ENCODE results near the gene MAPK11. TPM values are rescaled to one million over a fixed set of nuclear protein-coding genes. Genes with fewer than 3 reads are reported as not detected.

MAPK11 gene
- total and polyA plus RNA-seq, 9 of the 15 experiments (the other 6 are each of a cell fraction or from before 2014, with no cell fraction given): 0.06 to 14.6 (median 5.3) TPM

DNA sequence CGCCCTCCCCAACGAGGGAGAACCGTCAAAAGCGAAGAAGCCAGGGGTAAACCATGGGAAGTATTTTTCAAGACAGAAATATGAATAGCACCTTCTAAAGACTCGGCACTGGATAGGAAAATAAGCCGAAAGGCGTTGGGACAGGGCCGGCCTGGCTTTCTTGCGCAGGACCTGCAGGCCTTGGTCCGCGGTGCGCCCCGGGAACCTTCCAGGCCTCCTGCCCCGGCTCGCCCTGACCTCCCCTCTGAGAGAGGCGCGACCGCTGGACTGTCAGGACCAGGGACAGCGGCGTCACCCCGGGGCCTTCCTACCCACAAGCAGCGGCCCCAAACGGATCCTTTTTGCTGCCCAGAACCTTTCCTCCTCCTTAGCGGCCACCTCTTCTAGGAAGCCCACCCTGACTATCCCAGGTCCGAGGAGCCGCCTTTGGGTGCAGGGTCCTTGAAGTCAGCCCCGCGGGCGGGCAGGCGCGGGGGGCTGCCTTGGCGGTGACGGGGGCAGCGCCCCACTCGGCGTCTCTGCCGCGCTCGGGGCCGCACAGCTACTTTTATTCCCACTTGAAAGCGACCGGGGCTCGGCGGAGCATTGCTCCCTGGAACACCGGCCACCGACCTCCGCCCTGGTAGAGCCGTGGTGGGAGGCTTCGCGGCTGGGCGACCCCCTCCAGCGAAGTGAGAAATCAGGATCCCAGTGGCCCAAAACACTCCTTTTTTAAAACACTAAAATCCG is 650 bp upstream of the MAPK11 start:
- ChIA-PET CTCF (ENCODE audit: low intra/inter-chr PET ratio) (no interaction called here), POLR2A (interaction anchor here (0.6 kb wide), 1 partner anchor 56 kb away, joined by 3 read pairs; the partner anchor contains the start of gene DENND6B)
- H3K4me1 ChIP-seq (replicated peaks in 1 of 2; ENCODE audit: control insufficient read depth in 2 of 2, insufficient read depth in 2 of 2, low read length in 2 of 2): peaks cover 7 to 79% of the 10 kb centered on the region in 2 experiments; a peak in 4 of 5 replicates
- intact Hi-C loops (cut with micrococcal nuclease) (loop anchor here (5.0 kb wide), 1 partner anchor 56 kb away; the partner anchor contains the start of gene DENND6B), in situ Hi-C loops (cut with MboI) (loop anchor here (5.0 kb wide), 1 partner anchor 56 kb away; the partner anchor contains the start of gene DENND6B)
- no peak overlapping the region for H2AFZ ChIP-seq (ENCODE audit: low read depth, low read length)
- peaks cover 5% of the 10 kb centered on the region; the same call in 1 of the 3 replicates for H3K36me3 ChIP-seq (ENCODE audit: control insufficient read depth, insufficient read depth, low read length)
- peak overlapping the region; percentile 43 to 68; a peak in 3 of 4 replicates for H3K9ac ChIP-seq (ENCODE audit: insufficient read depth in 1 of 2, low read depth in 2 of 2, low read length in 2 of 2)
- H3K9me1 ChIP-seq (ENCODE audit: control insufficient read depth, insufficient read depth, low read length): no peaks in the 10 kb centered on the region
- peak overlapping the region; percentile 49 for H3K4me3 ChIP-seq
- H3K4me2 ChIP-seq (ENCODE audit: insufficient read depth, low read length): peak overlapping the region; percentile 58
- BruUV-seq (replicated peaks): no TSS peak
- DNase-seq (ENCODE audit: extremely low read depth in 1 of 4, low spot score in 3 of 4) (peak; percentile 57 to 79 (median 64)), ATAC-seq (peak; percentile 78), FAIRE-seq (peak; percentile 23)
- peak overlapping the region; percentile 36; the same call in 1 of the 3 replicates for H3K27ac ChIP-seq (ENCODE audit: extremely low read depth, low read depth, low read length)
- H3K79me2 ChIP-seq (ENCODE audit: control insufficient read depth, insufficient read depth, low read length): no peaks in the 10 kb centered on the region; the same call in 2 of the 3 replicates
- no peaks in the 10 kb centered on the region for H3K27me3 ChIP-seq (ENCODE audit: control insufficient read depth in 2 of 2, insufficient read depth in 2 of 2, low read length in 2 of 2)
- H4K20me1 ChIP-seq (replicated peaks; ENCODE audit: control insufficient read depth, insufficient read depth, low read length): no peaks in the 10 kb centered on the region
- WGBS (ENCODE audit: insufficient coverage, low coverage, missing lambda C conversion rate): 3% methylated on average over 35 of the region's 53 CpGs
- no peaks in the 10 kb centered on the region for H3K9me3 ChIP-seq (replicated peaks; ENCODE audit: control insufficient read depth, insufficient read depth, low read depth, low read length)
- TF ChIP-seq MCM5 (IDR thresholded peaks at IDR 0.05; ENCODE audit: low read depth) (no peak), HDAC3 (IDR thresholded peaks at IDR 0.05; ENCODE audit: borderline replicate concordance, partially characterized antibody) (no peak), ESRRA (IDR thresholded peaks at IDR 0.05; ENCODE audit: borderline replicate concordance, low read depth) (no peak), GATA2 (CRISPR knock-in tag; IDR thresholded peaks at IDR 0.05) (no peak), ZKSCAN8 (CRISPR knock-in tag; IDR thresholded peaks at IDR 0.05) (no peak), FIP1L1 (IDR thresholded peaks at IDR 0.05; ENCODE audit: low read depth, low read length, poor library complexity, severe bottlenecking) (no peak), MTA2 (IDR thresholded peaks at IDR 0.05; ENCODE audit: low read depth) (no peak), ZNF282 (CRISPR knock-in tag; IDR thresholded peaks at IDR 0.05) (0 out of 2 replicates have a peak, but pooled peaks have one; percentile 30), NCOR1 (IDR thresholded peaks at IDR 0.05) (no peak), ZNF165 (CRISPR knock-in tag; IDR thresholded peaks at IDR 0.05; ENCODE audit: borderline replicate concordance) (no peak), CHD1 (IDR thresholded peaks at IDR 0.05; ENCODE audit: low read length) (no peak), GTF2A2 (tag; IDR thresholded peaks at IDR 0.05) (no peak), ZFP36 (IDR thresholded peaks at IDR 0.05; ENCODE audit: low read depth, low read length, partially characterized antibody) (no peak)
- TF ChIP-seq, protein P1, sequence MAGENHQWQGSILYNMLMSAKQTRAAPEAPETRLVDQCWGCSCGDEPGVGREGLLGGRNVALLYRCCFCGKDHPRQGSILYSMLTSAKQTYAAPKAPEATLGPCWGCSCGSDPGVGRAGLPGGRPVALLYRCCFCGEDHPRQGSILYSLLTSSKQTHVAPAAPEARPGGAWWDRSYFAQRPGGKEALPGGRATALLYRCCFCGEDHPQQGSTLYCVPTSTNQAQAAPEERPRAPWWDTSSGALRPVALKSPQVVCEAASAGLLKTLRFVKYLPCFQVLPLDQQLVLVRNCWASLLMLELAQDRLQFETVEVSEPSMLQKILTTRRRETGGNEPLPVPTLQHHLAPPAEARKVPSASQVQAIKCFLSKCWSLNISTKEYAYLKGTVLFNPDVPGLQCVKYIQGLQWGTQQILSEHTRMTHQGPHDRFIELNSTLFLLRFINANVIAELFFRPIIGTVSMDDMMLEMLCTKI (IDR thresholded peaks at IDR 0.05; ENCODE audit: partially characterized antibody): no peak
- TF ChIP-seq, protein P2, sequence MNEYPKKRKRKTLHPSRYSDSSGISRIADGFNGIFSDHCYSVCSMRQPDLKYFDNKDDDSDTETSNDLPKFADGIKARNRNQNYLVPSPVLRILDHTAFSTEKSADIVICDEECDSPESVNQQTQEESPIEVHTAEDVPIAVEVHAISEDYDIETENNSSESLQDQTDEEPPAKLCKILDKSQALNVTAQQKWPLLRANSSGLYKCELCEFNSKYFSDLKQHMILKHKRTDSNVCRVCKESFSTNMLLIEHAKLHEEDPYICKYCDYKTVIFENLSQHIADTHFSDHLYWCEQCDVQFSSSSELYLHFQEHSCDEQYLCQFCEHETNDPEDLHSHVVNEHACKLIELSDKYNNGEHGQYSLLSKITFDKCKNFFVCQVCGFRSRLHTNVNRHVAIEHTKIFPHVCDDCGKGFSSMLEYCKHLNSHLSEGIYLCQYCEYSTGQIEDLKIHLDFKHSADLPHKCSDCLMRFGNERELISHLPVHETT (CRISPR knock-in tag; conservative IDR thresholded peaks at IDR 0.05 in 1 of 2, IDR thresholded peaks at IDR 0.05 in 1 of 2): no peak
- TF ChIP-seq, protein P3, sequence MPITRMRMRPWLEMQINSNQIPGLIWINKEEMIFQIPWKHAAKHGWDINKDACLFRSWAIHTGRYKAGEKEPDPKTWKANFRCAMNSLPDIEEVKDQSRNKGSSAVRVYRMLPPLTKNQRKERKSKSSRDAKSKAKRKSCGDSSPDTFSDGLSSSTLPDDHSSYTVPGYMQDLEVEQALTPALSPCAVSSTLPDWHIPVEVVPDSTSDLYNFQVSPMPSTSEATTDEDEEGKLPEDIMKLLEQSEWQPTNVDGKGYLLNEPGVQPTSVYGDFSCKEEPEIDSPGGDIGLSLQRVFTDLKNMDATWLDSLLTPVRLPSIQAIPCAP (CRISPR knock-in tag; IDR thresholded peaks at IDR 0.05; ENCODE audit: borderline replicate concordance): no peak
- TF ChIP-seq, protein P4, sequence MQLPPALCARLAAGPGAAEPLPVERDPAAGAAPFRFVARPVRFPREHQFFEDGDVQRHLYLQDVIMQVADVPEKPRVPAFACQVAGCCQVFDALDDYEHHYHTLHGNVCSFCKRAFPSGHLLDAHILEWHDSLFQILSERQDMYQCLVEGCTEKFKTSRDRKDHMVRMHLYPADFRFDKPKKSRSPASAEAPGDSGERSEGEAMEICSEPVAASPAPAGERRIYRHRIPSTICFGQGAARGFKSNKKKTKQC (CRISPR knock-in tag; IDR thresholded peaks at IDR 0.05): peak; percentile 62; the same call in 1 of the 2 replicates

Measured in K562 (cell line).